PC-3 (cell line): ENCODE data around the gene BPI. TPM values are rescaled to one million over a fixed set of nuclear protein-coding genes. Genes with fewer than 3 reads are reported as not detected.

Experiments used
- ATAC-seq: fragments of 200-7000 bp; cut with Tn5 transposase; 2 replicates; pipeline ENCODE4 v1.9.1; 2020; ENCODE audit warnings: mild to moderate bottlenecking, moderate library complexity
- BruUV-seq: library from RNA; stranded (reverse); fragments of 400-500 nt; replicated peaks from 2 replicates; lab custom pipeline; 2021; lab: Mats Ljungman, UMichigan
- CTCF ChIA-PET: fragments of 300-600 bp; sonication (Branson Sonifier 250); formaldehyde crosslinking; loops from one replicate; lab custom pipeline; 2022; ENCODE audit warnings: antibody characterized with exemption; lab: Charles Lee
- POLR2A ChIA-PET: fragments of 300-600 bp; sonication (Branson Sonifier 250); formaldehyde crosslinking; loops from one replicate; lab custom pipeline; 2022; ENCODE audit warnings: antibody characterized with exemption; ENCODE audit not compliant: unreplicated experiment; lab: Charles Lee
- DNase-seq: peaks from one replicate; pipeline ENCODE4 v3.0.0-alpha.2; 2015
- H2AFZ ChIP-seq: fragments of 300-600 bp; sonication (generic); 2 replicates; pipeline ENCODE4 v1.6.0; 2016; ENCODE audit warnings: antibody characterized with exemption, low read length
- H3F3A ChIP-seq: fragments of 300-600 bp; sonication (generic); one replicate; pipeline ENCODE4 v1.6.0; 2017; ENCODE audit warnings: antibody characterized with exemption, low read length, control low read depth, mild to moderate bottlenecking; ENCODE audit not compliant: unreplicated experiment
- H3K27ac ChIP-seq: fragments of 300-600 bp; sonication (generic); 2 replicates; pipeline ENCODE4 v1.5.1; 2016; ENCODE audit warnings: mild to moderate bottlenecking, low read length
- H3K27me3 ChIP-seq: fragments of 300-600 bp; sonication (generic); 2 replicates; pipeline ENCODE4 v1.6.1; 2016; ENCODE audit warnings: low read length, mixed read lengths
- H3K36me3 ChIP-seq: fragments of 300-600 bp; sonication (generic); 2 replicates; pipeline ENCODE4 v1.6.1; 2016; ENCODE audit warnings: low read depth, mixed run types, low read length, mixed read lengths
- H3K4me1 ChIP-seq: fragments of 300-600 bp; sonication (generic); 2 replicates; pipeline ENCODE4 v1.5.1; 2016; ENCODE audit warnings: low read length; ENCODE audit not compliant: insufficient read depth
- H3K4me2 ChIP-seq: fragments of 300-600 bp; sonication (generic); 2 replicates; pipeline ENCODE4 v1.6.0; 2016; ENCODE audit warnings: low read length
- H3K4me3 ChIP-seq: fragments of 300-600 bp; sonication (generic); 2 replicates; pipeline ENCODE4 v1.5.1; 2016; ENCODE audit warnings: mild to moderate bottlenecking, low read length, mixed read lengths
- H3K79me2 ChIP-seq: fragments of 300-600 bp; sonication (generic); 2 replicates; pipeline ENCODE4 v1.6.1; 2017; ENCODE audit warnings: low read length, mixed read lengths
- H3K9ac ChIP-seq: fragments of 300-600 bp; sonication (generic); 2 replicates; pipeline ENCODE4 v1.6.0; 2016; ENCODE audit warnings: mild to moderate bottlenecking, low read length
- H3K9me2 ChIP-seq: fragments of 300-600 bp; sonication (generic); replicated peaks from 2 replicates; pipeline ENCODE4 v1.6.1; 2016; ENCODE audit warnings: mixed run types, low read length, mixed read lengths
- H3K9me3 ChIP-seq: fragments of 300-600 bp; sonication (generic); 2 replicates; pipeline ENCODE4 v1.6.1; 2016; ENCODE audit warnings: low read length, mixed read lengths
- H4K20me1 ChIP-seq: fragments of 300-600 bp; sonication (generic); 2 replicates; pipeline ENCODE4 v1.6.1; 2016; ENCODE audit warnings: low read length, mixed read lengths
- EZH2 ChIP-seq: fragments of 300-600 bp; sonication (generic); IDR thresholded peaks from one replicate; pipeline ENCODE4 v1.6.1; 2017; ENCODE audit warnings: antibody characterized with exemption, mild to moderate bottlenecking, low read length; ENCODE audit not compliant: unreplicated experiment
- EZH2phosphoT487 ChIP-seq: fragments of 300-600 bp; sonication (generic); IDR thresholded peaks from 2 replicates; pipeline ENCODE4 v1.6.1; 2018; ENCODE audit warnings: mild to moderate bottlenecking, antibody characterized with exemption, low read length, borderline replicate concordance
- intact Hi-C: fragments of 100-400 bp; cut with micrococcal nuclease; formaldehyde crosslinking; loops from 2 replicates; pipeline ENCODE4 v1.9.0; 2023
- total RNA-seq: library from RNA; depleted of rRNA; stranded (reverse); fragments of >200 nt; gene quantifications from 2 replicates; pipeline ENCODE4 v1.2.3, GENCODE V29; 2014
- TF ChIP-seq, protein P1 (sequence below): fragments of 300-600 bp; sonication (generic); conservative IDR thresholded peaks from 2 replicates; pipeline ENCODE4 v1.5.1; 2017; ENCODE audit warnings: antibody characterized with exemption, low read depth, mild to moderate bottlenecking, low read length

The BPI gene
- total RNA-seq, 1 experiment from 2014 or later, result not detected

DNA sequence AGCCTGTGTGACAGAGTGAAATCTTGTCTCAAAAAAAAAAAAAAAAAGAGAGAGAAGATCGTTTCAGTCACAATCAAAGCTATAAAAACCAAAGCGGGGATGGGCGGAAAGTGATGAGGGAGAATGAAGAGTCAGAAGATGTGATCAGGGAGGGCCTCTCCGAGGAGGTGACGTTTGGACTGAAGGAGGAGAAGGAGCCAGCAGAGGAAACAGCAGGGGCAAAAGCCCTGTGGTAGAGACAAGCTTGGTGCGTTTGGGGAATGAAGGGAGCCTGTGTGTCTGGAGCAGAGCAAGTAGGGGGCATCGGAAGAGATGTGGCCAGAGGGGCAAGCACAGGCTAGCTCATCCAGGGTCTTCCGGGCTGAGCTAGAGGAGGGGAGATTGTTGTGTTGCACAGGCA, 27.9 kb downstream of the BPI start:
- CTCF ChIA-PET, result interaction anchor here (0.5 to 0.9 kb wide), 2 partner anchors 10 to 258 kb away, joined by 3 to 13 read pairs; no protein-coding TSS in a partner anchor
- intact Hi-C loops, result no loop called here

DNA sequence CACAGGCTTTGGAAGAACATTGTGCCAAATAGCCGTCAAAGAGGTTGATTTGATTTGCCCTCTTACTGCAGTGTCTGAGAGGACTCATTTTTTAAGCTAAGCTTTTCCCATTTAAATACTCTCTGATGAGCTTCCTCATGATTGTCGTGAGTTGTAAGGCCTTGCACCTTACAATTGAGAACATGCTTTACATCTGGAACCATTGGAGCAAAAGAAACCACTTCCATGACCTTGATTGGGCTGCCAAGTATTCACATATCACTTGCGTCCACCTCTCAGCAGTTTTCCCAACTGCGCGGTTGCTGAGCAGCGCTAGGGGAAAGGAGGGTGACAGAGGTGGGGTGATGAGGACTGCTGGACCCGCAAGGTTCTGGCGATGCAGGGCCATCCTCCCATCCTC, 30.1 kb downstream of the BPI start:
- Histone ChIP-seq H3K36me3 (no peaks in the 10 kb centered on the region), H3F3A (no peaks in the 10 kb centered on the region), H3K4me3 (no peak overlapping the region), H3K79me2 (no peaks in the 10 kb centered on the region), H2AFZ (no peak overlapping the region), H3K4me2 (no peak overlapping the region), H3K9ac (no peak overlapping the region), H3K4me1 (no peaks in the 10 kb centered on the region), H3K27me3 (no peaks in the 10 kb centered on the region), H3K27ac (no peak overlapping the region), H3K9me3 (peaks cover 4% of the 10 kb centered on the region; the same call in 1 of the 2 replicates), H4K20me1 (no peaks in the 10 kb centered on the region), H3K9me2 (no peaks in the 10 kb centered on the region)
- no peak for ATAC-seq
- BruUV-seq, result no TSS peak
- DNase-seq, result no peak
- ChIA-PET CTCF (no interaction called here), POLR2A (interaction anchor here (0.6 kb wide), 1 partner anchor 306 kb away, joined by 4 read pairs; no protein-coding TSS in a partner anchor)
- TF ChIP-seq, protein P1, sequence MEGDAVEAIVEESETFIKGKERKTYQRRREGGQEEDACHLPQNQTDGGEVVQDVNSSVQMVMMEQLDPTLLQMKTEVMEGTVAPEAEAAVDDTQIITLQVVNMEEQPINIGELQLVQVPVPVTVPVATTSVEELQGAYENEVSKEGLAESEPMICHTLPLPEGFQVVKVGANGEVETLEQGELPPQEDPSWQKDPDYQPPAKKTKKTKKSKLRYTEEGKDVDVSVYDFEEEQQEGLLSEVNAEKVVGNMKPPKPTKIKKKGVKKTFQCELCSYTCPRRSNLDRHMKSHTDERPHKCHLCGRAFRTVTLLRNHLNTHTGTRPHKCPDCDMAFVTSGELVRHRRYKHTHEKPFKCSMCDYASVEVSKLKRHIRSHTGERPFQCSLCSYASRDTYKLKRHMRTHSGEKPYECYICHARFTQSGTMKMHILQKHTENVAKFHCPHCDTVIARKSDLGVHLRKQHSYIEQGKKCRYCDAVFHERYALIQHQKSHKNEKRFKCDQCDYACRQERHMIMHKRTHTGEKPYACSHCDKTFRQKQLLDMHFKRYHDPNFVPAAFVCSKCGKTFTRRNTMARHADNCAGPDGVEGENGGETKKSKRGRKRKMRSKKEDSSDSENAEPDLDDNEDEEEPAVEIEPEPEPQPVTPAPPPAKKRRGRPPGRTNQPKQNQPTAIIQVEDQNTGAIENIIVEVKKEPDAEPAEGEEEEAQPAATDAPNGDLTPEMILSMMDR, result no peak
- TF ChIP-seq EZH2, result no peak
- no peak for TF ChIP-seq EZH2phosphoT487
- intact Hi-C loops, result no loop called here

More for the DNA sequence above, 27.9 kb downstream of the BPI start:
- TF ChIP-seq EZH2phosphoT487 (no peak), EZH2 (no peak)
- TF ChIP-seq, protein P1, result no peak
- Histone ChIP-seq H3K4me1 (no peaks in the 10 kb centered on the region), H3K4me3 (no peak overlapping the region), H3K27me3 (no peaks in the 10 kb centered on the region), H3K79me2 (no peaks in the 10 kb centered on the region), H3K9me3 (no peaks in the 10 kb centered on the region), H3K27ac (no peak overlapping the region), H4K20me1 (no peaks in the 10 kb centered on the region), H3K9me2 (no peaks in the 10 kb centered on the region), H3K4me2 (no peak overlapping the region), H3K9ac (no peak overlapping the region), H3F3A (no peaks in the 10 kb centered on the region), H3K36me3 (no peaks in the 10 kb centered on the region), H2AFZ (no peak overlapping the region)
- BruUV-seq, result no TSS peak
- POLR2A ChIA-PET, result interaction anchor here (0.6 to 0.7 kb wide), 2 partner anchors 33 to 860 kb away, joined by 3 to 4 read pairs; no protein-coding TSS in a partner anchor
- ATAC-seq, result no peak
- no peak for DNase-seq

DNA sequence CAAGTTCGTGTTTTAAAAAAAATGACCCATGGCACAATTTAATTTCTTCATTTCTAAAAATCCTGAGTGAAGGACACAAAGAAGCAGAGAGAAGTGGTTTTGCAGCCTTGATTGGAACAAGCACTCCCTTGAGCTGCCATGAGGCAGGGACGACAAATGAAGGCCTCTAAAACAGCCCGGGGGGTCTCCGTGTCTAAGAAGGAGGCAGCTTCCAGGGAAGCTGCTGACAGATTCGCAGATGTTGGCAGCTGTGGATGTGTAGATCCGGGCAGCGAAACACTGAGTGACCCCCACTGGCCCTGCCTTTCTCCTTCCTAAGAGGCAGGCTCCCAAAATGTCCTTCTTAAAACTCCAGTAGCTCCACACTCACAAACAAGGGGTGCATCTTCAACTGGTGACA, 32.8 kb downstream of the BPI start:
- H3K27ac ChIP-seq, result no peak overlapping the region
- no peak for DNase-seq
- H3K9me3 ChIP-seq, result peaks cover 4% of the 10 kb centered on the region; the same call in 1 of the 2 replicates
- intact Hi-C loops, result no loop called here
- ChIA-PET POLR2A (no interaction called here), CTCF (no interaction called here)
- no peaks in the 10 kb centered on the region for H4K20me1 ChIP-seq
- no peak for ATAC-seq
- BruUV-seq, result no TSS peak
- H3K36me3 ChIP-seq, result no peaks in the 10 kb centered on the region
- H3K9me2 ChIP-seq, result no peaks in the 10 kb centered on the region
- H3K4me1 ChIP-seq, result no peaks in the 10 kb centered on the region
- H3K4me3 ChIP-seq, result no peak overlapping the region
- H3K4me2 ChIP-seq, result no peak overlapping the region
- H3K79me2 ChIP-seq, result no peaks in the 10 kb centered on the region
- H2AFZ ChIP-seq, result no peak overlapping the region
- TF ChIP-seq, protein P1, result no peak
- TF ChIP-seq EZH2phosphoT487, result no peak
- TF ChIP-seq EZH2, result no peak
- no peak overlapping the region for H3K9ac ChIP-seq
- no peaks in the 10 kb centered on the region for H3F3A ChIP-seq
- H3K27me3 ChIP-seq, result no peaks in the 10 kb centered on the region
